ENCODE data around the gene LSG1.
A peak's percentile ranks its signal among the peaks of the same experiment; 100 is the strongest.

LSG1 gene

GRCh38 chr3:194671900-194672808 lies at the start of gene LSG1:
TSS of gene LSG1 (minus strand) at chr3:194672191. CDS start at chr3:194672162, 29 bp downstream.
- DNase-seq (ENCODE audit: low read depth, low spot score) = peak; percentile 84

- DNase-seq (ENCODE audit: low read depth, low spot score) = no peak
Measured at GRCh38 chr3:194720048-194720447, 48.1 kb upstream of the LSG1 start.

DNA sequence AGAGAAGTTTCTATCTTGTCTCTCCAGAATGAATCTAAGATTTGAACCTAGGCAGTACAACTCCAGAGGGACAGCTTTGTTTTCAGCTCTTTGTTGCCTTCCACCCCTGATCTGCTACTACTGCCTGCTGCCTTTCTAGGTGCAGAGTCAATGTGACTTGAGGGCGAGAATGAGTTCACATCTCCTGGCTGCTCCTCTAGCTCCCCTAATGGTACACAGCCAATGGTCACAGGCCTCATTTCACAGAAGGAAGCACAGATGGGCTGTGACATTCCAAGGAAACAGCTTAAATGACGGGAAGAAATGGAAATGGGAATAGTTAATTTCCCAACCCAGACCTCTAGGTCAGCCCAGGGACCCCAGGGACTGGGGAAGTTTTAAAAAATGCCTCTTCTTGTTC lies 46.1 kb upstream of the LSG1 start:
- DNase-seq (ENCODE audit: low read depth, low spot score) = no peak

DNA sequence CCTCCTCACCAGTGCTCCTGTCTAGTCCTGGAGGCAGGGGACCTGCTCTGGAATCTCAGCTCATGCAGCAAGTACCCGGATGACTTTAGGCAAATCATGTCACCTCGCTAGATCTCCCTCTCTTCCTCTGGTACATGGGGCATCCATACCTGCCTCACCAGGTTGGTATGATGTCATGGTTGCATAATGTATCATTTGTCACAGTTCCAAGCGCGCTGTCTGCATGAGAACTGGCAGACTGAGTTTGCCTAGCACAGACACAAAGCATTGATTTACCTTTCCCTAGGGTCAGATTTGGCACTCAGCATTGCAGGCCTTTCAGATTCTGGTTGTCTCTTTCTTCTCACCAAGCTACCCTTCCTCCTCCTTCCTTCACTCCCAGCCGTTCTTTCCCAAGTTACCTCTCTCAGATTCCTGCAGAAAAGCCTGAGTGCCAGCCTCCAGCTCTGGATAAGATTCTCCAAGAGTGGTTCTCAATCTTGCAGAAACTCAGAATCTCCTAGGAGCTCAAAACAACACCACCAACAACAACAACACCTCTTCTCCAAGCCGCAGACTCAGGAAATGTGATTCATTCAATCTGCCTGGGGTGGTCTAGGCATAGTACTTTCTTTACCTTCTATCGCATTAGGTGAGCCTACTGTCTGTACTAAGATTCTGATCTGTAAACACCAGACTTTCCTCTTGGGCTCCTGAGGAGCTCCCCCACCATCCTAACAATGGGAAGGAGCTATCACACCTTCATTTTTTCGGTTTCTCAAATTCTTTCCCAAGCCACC lies 43.2 kb upstream of the LSG1 start:
- DNase-seq (ENCODE audit: low read depth, low spot score) = no peak

DNA sequence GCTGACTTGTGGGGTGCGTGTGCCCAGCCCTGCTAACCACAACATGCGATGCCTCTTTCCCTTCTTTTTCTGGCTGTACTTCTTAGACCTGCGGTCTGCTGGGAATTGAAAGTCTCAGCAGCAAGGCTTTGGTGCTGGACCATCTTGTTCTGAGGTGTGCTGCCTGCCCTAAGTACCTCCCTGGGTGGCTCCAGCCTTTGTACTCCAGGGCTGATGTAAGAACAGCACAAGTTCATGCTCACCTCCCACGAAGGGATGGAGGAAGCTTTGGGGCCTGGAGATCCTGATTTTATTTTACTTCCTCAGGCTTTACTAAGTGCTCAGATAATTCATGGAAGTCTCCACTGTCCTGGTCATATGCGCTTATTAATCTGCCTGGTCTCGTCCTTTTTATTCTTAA lies 42.6 kb upstream of the LSG1 start:
- DNase-seq (ENCODE audit: low read depth, low spot score) = no peak

GRCh38 chr3:194714137-194714455 lies 42.1 kb upstream of the LSG1 start:
- no peak for DNase-seq (ENCODE audit: low read depth, low spot score)

- no peak for DNase-seq (ENCODE audit: low read depth, low spot score)
Measured at GRCh38 chr3:194713299-194714136, 41.5 kb upstream of the LSG1 start.

DNA sequence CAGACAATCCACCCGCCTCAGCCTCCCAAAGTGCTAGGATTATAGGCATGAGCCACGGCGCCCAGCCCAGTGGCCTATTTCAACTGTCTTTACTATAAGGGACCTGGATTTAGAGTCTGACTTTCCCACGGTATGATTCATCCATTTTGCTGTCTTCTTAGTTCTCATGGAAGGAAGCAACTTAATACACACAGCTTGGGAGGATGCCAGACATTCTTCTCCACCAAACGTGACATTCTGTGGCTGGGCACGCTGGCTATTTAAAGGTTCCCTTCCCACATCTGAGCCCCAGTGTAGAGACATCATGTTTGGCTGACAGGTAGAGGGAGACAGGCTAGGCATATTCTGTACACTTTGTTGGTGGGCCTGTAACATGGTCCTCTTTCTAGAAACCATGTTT lies 39.9 kb upstream of the LSG1 start:
- no peak for DNase-seq (ENCODE audit: low read depth, low spot score)

DNA sequence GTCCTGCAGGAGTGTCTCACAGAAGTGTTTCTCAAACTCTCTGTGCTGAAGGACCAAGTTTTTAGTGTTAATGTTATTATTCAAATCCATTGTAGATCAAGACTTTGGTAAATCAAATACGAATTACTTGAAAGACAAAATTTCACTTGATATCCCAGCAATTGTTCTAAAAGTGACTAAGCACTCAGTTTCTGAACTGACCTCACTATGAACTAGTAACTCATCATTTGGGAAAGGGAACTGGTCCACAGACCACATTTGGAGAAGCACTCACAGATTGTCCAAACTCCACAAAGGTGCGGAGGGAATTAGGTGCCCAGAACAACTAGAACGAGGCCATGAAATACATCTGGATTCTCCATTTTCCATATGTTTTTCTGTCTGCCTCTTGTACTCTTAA lies 39.3 kb upstream of the LSG1 start:
- DNase-seq (ENCODE audit: low read depth, low spot score) = no peak

DNA sequence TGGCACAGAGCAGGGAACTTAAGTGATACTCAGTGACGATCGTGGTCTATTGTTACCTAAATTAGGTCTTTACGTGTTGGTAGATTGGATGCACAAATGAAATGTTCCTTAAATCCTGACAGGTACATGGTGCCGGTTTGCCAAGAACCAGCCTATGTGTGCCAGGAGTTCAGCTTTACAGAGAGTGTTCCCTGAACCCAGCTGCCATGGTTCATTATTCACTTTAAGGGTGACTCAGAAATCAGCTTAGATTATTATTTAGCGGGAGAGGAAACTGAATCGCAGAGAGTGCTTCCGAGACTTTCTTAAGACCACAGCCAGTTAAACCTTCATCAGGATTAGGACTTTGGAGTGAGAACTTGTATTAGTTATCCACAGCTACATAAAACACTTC lies 35.2 kb upstream of the LSG1 start:
- DNase-seq (ENCODE audit: low read depth, low spot score) = no peak

DNA sequence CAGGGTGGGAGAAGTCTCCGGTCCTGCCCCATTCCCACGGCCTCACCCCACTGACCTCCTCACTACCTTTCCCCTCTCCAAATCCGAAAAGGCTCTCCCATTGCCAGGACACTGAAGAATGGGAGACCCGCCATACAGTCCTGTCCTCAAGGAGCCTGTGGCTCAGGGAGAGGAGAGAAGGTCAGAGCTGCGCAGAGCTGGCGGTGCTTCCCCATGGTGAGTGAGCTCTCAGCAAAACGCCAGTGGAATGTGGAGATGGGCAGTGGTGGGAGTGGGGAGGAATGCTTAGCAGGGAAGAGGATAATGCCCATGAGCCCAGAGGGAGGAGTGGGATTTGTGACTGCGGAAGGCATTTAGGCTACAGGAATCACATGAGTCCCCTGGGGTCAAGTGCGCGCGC lies 33.8 kb upstream of the LSG1 start:
- DNase-seq (ENCODE audit: low read depth, low spot score) = no peak

- DNase-seq (ENCODE audit: low read depth, low spot score) = no peak
Measured at GRCh38 chr3:194705227-194705626, 33.2 kb upstream of the LSG1 start.

DNA sequence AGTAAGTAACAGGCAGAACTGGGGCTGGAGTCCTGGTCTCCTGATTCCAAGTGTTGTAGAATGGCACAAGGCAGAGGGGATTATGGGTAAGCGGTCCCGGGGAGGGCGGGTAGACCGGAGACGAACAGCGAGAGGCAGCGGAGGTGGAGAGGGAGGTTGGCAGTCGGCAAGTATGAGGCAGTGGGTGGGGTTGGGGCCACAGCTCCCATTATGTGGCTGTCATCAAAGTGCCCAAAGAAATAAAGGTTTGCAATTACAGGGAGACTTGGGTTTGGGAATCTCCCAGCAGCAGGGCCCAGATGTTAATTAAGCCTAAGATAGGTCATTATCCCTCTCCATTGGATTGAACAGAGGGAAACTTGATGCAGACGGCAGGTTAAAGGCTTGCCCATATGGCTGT lies 30.6 kb upstream of the LSG1 start:
- no peak for DNase-seq (ENCODE audit: low read depth, low spot score)

- no peak for DNase-seq (ENCODE audit: low read depth, low spot score)
Measured at GRCh38 chr3:194696702-194697101, 24.7 kb upstream of the LSG1 start.

DNA sequence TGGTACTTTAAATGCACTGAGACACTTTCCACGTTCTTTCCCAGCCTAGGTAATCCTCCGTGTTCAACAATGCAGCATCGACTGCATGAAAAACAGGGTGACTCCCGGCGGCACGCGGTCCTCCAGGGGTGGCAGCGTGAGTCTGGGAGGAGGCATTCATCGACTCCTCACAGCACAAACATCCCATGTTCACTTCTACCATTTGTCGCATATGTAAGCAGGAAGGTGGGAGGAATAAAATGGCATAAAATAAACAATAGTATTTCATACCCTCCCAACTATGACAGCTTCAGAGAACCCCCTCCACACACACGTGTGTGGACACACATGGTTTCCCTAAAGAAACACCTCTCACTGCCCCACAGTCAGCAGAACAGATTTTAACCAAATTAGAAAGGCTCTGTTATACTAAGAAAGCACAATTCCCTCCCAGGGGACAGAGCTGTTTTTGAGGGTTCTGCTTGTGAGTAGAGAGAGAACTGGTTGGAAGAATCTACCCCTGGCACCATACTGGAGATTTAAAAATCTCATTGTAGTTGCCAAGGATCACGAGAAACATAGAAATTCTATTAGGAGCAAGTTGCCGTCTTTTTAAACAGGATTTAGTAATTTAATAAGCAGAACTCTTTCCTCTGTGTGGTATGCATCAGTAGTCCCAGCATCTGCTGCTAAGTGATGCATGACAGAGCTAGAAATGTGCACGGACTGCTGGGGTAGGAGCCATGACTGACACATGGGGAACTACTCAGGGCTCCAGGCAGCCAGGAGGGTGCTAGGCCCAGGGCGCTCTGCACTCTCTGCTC lies 19.7 kb upstream of the LSG1 start:
- no peak for DNase-seq (ENCODE audit: low read depth, low spot score)

DNA sequence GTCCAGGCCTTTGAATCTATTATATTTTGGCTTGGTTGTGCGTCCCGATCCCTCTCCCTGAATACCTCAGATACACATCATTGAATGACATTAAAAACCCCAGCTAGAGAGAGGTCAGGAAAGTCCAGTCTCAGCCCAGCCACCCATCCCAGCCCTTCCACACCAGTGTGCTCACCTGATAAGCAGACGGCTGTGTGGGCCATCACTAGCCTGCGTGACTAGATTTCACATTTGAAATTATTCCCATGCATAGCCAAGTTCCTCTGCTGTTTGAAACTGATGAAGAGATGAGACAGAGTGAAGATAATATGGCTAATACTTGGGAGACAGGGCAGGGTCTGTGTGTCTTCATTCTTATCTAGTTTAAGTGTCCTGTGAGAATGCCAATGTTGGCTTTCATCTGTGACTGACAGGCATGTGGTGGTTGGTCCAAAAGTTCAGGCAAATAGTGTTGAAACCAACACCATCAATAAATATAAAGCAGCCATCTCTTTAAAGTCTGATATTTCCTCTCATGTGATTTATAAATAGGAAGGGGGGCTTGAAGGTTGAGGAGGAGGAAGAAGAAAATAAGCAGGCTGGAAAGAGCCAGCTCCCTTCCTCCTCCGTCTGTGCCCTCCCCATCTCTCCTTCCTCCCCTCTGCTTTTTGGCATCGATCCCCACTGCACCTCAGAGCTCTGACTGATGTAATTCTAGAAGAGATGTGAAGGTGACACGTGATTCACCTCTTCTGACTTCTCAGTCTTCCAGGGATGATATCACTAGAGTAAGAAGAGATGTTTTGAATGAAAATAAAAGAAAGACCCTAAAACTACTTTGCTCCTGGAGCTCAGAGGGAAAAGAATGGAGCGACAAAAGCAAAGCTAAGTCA lies 18.7 kb upstream of the LSG1 start:
- no peak for DNase-seq (ENCODE audit: low read depth, low spot score)

GRCh38 chr3:194689493-194689944 lies 17.5 kb upstream of the LSG1 start:
- DNase-seq (ENCODE audit: low read depth, low spot score) = peak; percentile 93

GRCh38 chr3:194688946-194689345 lies 17.0 kb upstream of the LSG1 start:
- DNase-seq (ENCODE audit: low read depth, low spot score) = no peak

DNA sequence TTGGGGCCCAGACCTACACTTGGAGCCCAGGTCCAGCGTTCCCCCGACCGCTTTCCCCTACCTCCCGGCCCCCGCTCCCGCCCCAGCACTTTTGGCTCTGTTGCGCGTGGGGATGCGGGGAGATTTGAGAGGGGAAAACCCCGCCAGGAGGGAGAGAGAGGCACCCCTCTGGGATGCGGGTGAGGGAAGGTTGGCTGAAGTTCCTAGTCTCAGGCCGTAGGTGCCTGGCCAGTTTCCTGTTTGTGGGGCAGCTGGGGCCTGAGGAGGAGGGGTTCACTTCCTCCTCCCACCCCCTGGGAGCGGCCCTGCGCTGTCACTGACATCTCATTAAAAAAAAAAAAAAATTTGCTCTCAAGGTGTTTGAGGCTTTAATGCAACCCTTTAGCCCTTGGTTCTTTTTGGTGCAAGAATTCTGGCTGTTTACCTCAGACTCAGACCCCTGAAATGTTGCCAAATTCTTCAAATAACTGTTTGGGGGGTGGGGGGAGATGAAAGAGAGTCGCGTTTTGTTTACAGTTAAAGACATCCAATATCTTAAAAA lies 16.3 kb upstream of the LSG1 start:
- no peak for DNase-seq (ENCODE audit: low read depth, low spot score)

GRCh38 chr3:194687638-194688199 lies 15.7 kb upstream of the LSG1 start:
- DNase-seq (ENCODE audit: low read depth, low spot score) = no peak
